GM18873 (cell line): ENCODE data around the gene GOSR1.
"Not testable (repeated sequence)": the region's sequence is repeated elsewhere in the genome, so short reads cannot be mapped to it uniquely, and the experiment has no call there.

Source experiments
- ATAC-seq: cut with Tn5 transposase; IDR thresholded peaks from one replicate; pipeline ENCODE4 v1.9.1; 2021; ENCODE audit warnings: mild to moderate bottlenecking, moderate library complexity, moderate number of reproducible peaks; ENCODE audit not compliant: unreplicated experiment, low FRiP score

Gene GOSR1

GRCh38 chr17:30503558-30503957, 26.4 kb downstream of the GOSR1 start:
- ATAC-seq = no peak

DNA sequence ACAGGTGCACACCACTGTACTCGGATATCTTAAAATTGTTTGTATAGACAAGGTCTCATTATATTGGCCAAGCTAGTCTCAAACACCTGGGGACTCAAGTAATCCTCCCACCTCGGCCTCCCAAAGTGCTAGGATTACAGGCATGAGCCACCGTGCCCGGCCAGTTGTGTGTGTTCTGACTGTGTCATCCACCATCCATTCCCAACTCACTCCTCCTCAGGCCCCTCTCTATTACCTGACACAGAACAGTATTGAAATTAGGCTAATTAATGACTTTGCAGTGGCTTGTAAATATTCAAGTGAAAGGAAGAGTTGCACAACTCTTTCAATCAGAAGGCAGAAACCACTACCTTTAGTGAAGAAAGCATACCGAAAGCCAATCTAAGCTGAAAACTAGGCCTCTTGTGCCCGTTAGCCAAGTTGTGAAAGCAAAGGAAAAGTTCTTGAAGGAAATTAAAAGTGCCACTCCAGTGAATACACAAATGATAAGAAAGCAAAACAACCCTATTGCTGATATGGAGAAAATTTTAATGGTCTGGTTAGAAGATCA, 28.7 kb downstream of the GOSR1 start:
- ATAC-seq = no peak

DNA sequence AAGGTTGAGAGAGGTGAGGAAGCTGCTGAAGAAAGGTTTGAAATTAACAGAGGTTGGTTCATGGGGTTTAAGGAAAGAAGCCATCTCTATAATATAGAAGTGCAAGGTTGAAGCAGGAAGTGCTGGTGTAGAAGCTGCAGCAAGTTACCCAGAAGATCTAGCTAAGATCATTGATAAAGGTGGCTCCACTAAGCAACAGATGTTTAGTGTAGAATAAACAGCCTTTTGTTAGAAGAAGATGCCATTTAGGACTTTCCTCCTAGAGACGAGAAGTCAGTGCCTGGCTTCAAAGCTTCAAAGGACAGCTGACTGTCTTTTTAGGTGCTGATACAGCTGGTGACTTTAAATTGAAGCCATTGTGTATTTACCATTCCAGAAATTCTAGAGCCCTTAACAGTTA, 29.3 kb downstream of the GOSR1 start:
- ATAC-seq = no peak

DNA sequence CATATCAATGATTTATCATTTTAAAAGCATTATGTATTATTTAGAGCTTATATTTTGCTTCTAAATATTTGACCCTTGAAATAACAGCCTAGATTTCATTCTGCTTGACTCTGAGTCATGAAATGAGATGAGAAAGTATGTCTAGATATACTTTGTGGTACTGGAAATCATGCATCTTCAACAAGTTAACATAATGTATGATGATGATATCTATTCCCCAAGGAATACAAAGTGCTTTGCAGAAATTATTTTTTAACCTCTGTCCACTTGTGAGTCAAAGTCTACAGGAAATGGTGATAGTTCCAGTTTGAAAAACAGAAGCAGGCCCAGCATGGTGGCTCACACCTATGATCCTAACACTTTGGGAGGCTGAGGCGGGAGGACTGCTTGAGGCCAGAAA, 36.1 kb downstream of the GOSR1 start:
- no peak for ATAC-seq

- ATAC-seq = no peak
These were observed 37.8 kb downstream of the GOSR1 start for GRCh38 chr17:30514895-30515596.

DNA sequence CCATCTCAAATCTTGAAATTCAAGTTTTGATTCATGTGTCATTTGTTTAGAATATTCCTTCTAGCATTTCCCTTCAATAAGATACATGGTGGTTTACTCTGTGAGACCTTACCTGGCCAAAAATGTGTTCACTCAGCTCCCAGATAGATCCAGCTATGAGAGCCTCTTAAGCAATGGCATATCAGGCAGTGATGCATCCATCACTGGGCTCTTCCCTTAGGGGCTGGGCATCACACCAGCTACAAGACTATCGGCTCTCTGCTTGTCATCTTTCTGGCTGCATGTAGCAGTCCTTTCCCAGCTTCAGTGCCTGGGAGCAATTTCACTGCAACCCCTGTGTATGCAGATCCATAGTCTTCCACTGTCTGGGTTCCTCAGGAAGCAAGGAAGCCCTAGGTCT, 40.6 kb downstream of the GOSR1 start:
- no peak for ATAC-seq

DNA sequence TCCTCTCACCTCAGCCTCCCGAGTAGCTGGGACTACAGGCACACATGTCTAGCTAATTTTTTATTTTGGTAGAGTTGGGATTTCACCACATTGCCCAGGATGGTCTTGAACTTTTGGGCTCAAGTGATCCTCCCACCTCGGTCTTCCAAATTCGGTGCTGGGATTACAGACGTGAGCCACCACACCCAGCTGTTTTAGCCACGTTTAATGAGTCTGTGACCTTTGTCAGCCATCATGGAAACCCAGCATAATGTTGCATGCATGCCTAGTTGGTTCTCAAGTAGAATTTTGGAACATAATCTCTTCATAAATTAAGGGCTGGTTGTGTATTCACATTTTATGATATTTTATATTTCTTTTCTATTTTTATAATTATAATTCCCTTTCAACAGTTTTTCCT, 42.0 kb downstream of the GOSR1 start:
- ATAC-seq = no peak

GRCh38 chr17:30519707-30520106, 42.5 kb downstream of the GOSR1 start:
- ATAC-seq = no peak

GRCh38 chr17:30520436-30520835, 43.2 kb downstream of the GOSR1 start:
- ATAC-seq = no peak

DNA sequence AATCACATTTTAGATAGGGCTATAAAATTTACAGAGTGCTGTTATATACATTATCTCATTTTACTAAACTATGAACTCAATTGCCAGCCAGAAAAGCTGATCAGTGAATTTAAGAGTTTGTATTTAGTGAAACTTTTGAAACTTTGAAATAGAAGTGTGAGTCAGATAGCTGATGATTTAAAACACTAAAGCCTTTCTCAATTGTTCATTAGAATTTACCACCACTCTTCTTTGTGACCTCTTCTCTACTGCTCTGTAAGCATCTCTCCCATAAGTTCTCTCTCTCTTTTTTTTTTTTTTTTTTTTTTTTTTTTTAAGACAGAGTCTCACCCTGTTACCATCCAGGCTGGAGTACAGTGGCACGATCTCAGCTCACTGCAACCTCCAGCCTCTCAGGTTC, 43.7 kb downstream of the GOSR1 start:
- ATAC-seq = no peak

DNA sequence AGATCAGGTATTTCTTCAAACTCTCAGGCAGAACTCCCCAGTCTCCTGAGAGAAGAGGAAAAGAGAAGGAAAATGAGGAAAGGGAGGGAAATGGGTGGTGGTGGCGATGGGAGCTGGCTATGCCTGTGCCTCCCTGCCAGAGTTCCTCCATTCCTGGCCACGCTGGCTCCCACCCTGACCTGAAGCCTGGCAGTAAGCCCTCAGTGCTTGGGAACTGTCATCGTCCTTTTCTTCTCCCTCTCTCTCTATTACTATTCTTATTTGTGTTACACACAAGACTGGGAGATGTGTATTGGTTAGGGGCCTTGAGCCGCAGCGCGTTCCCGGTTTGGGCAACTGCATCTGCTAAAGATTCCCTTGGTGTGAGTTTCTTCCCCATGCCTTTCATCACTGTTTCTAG, 44.6 kb downstream of the GOSR1 start:
- ATAC-seq = no peak

- ATAC-seq = not testable (repeated sequence)
These were observed 46.0 kb downstream of the GOSR1 start for GRCh38 chr17:30523236-30523635.

DNA sequence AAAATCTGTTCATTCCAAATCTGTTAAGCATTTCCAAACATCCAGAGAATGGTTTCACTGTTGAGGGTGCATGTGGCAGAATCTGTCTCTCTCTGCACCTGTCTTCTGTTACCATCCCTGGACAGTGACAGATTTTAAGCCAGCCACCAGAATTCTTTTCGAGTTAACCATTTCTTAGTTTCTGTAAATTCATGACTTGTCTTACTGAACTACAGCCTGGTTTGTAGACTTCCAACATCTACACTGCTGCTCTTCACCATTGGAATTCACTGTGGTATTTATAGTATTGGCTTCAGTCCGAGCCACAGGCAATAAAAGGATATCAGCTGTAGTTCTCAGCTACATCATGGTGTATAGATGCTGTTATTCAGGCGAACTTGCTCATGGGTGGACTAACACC, 47.6 kb downstream of the GOSR1 start:
- ATAC-seq = no peak

DNA sequence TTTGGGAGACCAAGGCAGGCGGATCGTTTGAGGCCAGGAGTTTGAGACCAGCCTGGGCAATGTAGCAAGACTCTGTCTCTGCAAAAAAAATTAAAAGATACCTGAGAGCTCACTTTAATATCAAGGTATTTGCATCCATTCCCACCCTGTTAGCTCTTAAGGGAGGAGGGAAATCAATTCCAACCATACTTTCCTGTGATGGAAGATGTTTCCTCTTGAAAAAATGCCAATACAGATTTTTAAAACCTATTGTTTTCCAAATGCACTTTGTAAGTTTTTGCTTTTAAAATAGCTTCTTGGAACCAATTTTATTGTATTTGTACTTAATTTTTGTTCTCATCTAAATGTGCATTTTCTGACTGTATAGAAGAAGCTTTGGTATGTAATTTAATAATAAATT, 49.2 kb downstream of the GOSR1 start:
- no peak for ATAC-seq

GRCh38 chr17:30528701-30529100, 51.5 kb downstream of the GOSR1 start:
- not testable (repeated sequence) for ATAC-seq

DNA sequence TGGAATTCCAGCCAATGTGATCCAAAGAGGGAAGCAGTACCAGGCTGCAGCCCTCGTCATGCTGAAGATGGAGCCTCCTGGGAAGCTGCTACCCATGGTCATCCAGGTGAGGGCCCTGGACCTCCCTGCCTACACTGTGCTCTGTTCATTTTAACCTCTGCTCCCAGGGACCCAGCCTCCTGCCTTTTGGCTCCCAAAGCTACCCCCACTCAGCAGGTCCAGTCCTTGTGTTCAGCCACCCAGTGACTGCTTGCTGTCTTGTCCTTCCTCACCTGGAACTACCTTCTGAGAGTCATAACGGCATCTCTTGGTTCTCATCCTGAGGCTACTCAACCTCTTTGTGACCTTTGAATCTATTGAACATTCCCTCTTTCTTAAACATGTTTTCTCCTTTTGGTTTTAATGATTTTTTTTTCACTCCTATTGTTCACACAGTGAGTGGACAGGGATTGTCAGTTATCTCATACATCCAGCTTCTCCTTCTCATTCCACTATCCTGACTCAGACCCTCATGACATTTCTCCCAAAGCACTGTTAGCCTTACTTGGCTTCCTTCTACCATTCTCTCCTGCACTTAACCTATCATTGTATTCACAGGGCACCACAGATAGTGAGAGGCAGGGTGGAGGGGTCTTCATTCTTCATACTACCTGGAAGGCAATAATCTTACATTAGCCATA, 53.3 kb downstream of the GOSR1 start:
- ATAC-seq = no peak

DNA sequence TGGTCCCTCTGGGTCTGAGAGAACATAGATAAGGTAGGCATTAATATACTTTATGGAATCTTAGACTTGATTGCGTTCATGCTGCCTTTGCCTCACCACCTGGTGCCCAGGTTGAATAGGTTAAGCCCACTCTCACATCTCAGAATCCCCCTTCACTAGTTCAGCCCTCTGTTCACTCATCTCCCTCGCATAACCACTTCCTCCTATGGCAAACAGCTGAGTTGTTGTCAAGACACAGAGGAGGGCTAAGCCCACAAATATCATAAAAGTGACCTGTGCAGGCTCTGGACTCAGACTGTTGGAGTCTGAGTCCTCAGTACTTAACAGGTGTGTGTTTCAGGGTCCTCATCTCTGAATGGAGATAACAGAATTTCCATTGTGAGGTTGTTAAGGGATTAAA, 55.7 kb downstream of the GOSR1 start:
- no peak for ATAC-seq

DNA sequence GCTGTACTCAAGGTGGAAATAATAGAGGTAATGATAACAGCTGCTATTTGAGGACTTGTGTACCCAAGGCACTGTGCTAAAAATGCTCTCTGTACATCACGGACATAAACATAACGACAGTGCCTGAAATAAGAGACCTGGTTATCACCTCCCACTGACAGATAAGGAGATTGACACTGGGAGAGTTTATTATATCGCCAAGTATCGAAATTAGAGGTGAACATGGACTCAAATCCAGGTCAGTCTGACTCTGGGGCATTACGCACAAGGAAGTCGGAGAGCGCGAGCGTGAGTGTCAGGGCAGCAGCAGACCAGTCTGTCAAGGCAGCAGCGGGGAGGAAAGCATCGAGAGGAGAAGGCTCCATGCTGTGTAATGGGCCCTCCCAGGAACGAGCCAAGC, 57.1 kb downstream of the GOSR1 start:
- ATAC-seq = no peak

DNA sequence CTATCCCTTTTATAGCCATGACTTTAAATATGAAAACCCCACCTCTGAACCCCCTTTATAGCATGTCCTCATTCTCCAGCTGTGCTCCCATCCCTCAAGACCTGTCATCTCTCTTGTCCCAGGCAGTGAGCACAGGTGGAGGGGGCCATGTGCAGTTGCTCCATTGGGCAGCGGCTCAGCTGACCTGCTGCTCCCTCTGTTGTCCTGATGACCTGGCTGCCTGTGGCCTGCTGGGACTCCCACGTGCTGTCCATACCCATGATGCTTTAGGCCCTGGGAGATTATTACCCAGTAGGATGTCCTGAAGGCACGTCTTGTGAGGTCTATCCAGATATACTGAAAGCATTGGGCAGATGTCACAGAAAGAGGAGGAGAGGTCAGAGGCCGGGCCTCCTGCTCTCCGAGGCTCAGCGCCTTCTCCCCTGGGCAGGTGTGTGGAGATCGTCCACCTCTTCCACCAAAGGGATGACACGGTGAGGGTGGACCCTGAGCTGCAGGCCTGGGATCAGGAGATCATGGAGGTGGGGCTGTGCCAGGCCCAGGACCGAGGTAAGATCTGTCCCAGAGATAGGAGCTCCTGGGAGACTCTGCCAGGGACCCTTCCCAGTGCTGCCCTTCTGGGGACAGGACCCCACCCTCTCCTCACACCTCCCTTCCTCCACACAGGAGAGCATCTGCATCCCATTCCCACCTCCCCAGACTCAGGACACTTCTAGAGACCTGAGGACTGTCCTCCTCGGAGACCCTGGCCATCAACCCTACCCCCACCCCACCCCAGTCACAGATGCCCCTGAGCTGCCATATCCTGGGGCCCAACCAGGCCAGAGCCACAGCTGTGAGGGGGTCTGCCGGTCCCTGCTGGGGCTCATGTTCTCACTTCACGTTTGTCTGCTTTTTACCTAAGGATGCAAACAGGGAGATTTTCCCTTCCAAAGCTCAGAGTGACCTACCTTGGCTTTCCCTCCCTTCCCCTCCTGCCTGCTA, 58.0 kb downstream of the GOSR1 start:
- ATAC-seq = no peak

GRCh38 chr17:30536846-30537245, 59.6 kb downstream of the GOSR1 start:
- not testable (repeated sequence) for ATAC-seq

- not testable (repeated sequence) for ATAC-seq
These were observed 60.5 kb downstream of the GOSR1 start for GRCh38 chr17:30537667-30538066.
